ENCODE data around the gene DNAJC16. TPM values are rescaled to one million over a fixed set of nuclear protein-coding genes. Genes with fewer than 3 reads are reported as not detected.

Gene DNAJC16
- total RNA-seq, 1 donor from 2014 or later, result 19.8 TPM

- no peak for DNase-seq (ENCODE audit: low spot score)
Measured at GRCh38 chr1:15538771-15539170, 12.1 kb downstream of the DNAJC16 start.

GRCh38 chr1:15540186-15540585, 13.5 kb downstream of the DNAJC16 start:
- DNase-seq (ENCODE audit: low spot score), result no peak

DNA sequence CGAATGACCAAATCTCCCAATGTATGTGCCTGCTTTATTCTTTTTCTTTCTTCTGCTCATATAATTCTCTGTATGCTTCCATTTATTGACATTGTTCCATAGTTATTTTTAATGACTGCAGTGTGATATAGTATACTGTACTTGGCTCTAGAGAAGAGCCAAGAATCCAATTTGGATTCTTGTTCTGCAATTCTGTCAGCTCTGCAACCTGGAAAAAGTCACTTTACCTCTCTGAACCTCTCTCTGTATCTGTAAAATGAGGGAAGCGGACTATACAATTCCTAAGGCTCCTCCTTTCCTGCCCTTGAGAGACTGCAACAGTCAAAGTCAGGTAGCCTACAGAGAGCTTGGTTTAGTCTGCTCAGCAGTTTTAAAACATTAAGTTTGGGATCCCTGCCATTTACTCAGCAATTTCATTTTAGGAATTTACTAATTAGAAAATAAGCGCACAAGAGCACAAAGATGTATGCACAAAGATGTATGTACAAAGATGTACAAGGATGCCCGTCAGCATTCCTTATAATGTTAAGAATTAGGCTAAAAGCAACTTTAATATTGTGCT, 14.7 kb downstream of the DNAJC16 start:
- no peak for DNase-seq (ENCODE audit: low spot score)

DNA sequence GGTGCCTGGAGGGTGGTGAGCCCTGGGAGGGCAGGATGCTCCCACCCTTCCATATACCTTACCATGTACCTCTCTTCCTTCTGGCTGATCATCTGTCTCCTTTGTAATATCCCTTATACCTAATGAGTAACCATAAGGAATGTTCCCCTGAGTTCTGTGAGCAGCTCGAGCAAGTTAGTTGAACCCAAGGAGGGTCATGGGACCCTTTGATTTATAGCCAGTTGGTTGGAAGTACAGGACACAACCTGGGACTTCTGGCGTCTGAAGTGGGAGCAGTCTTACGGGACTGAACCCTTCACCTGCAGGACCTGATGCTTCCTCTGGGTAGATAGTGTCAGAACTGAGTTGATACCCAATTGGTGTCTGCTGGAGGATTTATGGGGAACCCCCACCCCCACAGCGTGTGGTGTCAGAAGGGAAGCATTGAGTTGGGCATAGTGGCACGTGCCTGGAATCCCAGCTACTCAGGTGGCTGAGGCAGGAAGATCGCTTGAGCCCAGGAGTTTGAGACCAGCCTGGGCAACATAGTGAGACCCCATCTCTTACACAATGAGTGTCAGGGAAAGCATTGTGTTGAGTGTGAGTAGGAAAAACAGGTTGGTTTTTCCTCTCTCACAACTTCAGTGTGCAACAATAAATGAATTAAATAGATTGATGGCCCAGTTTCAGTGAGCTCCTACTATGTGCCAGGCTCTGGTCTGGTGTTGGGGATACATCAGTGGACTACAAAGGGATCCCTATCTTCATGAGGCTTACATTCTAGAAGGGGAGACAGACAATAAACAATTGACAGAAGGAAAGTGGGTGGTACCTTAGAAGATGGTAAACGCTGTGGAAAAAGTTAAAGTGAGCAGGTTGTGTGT, 16.0 kb downstream of the DNAJC16 start:
- no peak for DNase-seq (ENCODE audit: low spot score)

DNA sequence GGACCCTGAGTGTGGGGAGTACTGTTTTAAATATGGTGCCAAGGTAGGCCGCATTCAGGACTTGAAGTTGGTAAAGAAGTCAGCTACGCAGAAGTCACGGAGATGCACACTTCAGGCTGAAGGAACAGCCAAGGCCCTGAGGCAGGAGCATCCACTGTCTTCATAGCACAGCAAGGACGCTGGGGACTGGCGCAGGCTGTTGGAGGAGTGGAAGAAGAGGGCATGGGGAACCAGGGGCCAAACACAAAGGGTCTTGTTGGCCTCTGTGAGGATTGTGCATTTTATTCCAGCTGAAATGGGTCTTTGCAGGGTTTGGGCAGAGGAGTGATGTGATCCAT, 16.6 kb downstream of the DNAJC16 start:
- no peak for DNase-seq (ENCODE audit: low spot score)

DNA sequence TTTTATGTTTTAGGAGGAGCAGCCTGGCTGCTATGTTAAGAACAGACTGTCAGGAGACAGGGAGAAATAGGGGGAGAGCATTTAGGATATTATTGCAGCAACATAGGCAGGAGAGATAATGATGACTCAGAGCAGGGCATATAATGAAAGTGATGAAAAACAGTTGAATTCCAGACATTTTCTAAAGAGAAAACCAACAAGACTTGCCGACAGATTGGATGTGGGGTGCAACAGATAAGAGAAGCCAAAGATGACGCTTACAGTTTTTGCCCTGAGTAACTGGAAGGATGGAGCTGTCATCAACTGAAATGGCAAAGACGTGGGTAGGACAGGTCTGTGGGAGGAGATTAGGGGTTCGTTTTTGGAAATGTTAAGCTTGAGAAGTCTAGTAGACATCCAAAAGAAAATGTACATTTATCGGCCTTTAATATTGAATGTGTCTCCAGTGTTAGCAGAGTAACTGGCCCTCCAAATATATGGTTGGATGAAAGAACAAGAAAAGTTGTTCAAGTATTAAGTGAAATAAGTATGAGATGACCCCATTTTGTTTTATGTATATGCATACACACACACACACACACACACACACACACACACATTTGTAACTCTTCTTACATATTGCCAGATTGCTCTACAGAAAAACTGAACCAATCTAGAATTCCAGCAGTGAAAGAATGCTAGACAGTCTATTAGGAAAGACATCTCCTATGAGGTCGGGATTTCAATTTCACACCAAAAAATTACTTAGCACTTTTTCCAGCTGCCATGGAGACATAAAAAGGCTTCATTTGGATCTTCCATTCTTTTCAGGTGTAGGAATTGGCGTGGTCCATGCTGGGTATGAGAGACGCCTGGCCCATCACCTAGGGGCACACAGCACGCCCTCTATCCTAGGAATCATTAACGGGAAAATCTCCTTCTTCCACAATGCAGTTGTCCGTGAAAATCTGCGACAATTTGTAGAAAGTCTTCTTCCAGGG, 17.2 kb downstream of the DNAJC16 start:
- DNase-seq (ENCODE audit: low spot score), result no peak

- no peak for DNase-seq (ENCODE audit: low spot score)
Measured at GRCh38 chr1:15546641-15547040, 20.0 kb downstream of the DNAJC16 start.

- no peak for DNase-seq (ENCODE audit: low spot score)
Measured at GRCh38 chr1:15550573-15550972, 23.9 kb downstream of the DNAJC16 start.

DNA sequence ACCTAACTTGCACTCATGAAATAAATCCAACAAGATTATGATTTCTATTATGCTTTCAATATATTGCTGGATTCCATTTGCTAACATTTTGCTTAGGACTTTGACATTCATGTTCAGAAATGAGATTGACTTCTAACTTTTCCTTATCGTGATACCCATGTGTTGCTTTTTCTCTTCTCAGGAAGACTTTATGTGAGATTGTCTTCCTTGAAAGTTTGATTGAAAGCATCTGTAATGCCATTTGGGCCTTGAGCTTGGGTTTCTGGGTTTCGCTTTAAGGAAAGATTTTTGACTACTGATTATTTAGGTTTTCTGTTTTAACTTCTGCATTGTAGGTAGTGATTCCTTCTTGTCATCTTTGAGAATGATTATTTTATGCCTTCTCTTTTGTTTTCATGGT, 30.4 kb downstream of the DNAJC16 start:
- DNase-seq (ENCODE audit: low spot score), result no peak

GRCh38 chr1:15557594-15557993, 30.9 kb downstream of the DNAJC16 start:
- no peak for DNase-seq (ENCODE audit: low spot score)

DNA sequence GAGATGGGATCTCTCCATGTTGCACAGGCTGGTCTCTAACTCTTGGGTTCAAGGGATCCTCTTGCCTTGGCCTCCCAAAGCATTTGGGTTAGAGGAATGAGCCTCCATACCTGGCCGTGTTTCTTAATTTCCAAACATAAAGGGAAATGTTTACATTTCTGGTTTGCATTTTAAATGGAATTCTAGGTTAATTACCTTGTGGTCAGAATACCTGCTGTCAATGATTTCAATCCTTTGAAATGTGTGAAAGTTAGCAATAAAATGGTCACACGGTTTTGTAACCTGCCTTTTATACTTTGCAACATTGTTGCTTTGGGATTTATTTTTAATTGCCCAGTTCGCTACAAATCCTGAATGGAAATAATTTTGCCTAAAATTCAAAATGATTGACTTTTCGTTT, 31.9 kb downstream of the DNAJC16 start:
- no peak for DNase-seq (ENCODE audit: low spot score)

DNA sequence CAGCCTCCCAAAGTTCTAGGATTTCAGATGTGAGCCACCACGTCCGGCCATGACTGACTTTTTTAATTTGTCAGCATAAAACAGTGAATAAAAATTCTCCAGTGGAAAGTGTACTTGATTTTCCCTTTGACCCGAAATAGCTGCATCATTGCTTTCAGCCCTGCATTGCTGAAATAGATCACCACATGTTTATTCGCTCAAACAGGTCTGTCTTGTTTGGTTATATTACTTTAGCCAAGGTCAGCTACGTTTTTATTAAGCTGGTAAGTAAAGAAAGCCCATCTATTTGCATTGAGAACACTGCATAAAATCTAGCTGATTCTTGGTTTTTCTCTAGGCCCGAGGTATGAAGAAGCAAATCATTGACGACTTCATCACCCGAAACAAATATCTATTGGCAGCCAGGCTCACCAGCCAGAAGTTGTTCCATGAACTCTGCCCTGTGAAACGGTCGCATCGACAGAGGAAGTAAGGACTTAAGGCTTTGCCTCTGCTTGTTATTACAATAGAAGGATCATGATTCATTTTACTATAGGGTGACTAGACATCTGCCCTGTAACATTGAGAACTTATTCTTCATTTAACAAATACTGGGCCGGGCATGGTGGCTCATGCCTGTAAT, 32.7 kb downstream of the DNAJC16 start:
- DNase-seq (ENCODE audit: low spot score), result no peak

- DNase-seq (ENCODE audit: low spot score), result peak; percentile 60
Measured at GRCh38 chr1:15568387-15569073, 41.9 kb downstream of the DNAJC16 start.

- no peak for DNase-seq (ENCODE audit: low spot score)
Measured at GRCh38 chr1:15570861-15571260, 44.2 kb downstream of the DNAJC16 start.

GRCh38 chr1:15571266-15571665, 44.6 kb downstream of the DNAJC16 start:
- no peak for DNase-seq (ENCODE audit: low spot score)

GRCh38 chr1:15573477-15573876, 46.8 kb downstream of the DNAJC16 start:
- no peak for DNase-seq (ENCODE audit: low spot score)

- no peak for DNase-seq (ENCODE audit: low spot score)
Measured at GRCh38 chr1:15574741-15575140, 48.1 kb downstream of the DNAJC16 start.

DNA sequence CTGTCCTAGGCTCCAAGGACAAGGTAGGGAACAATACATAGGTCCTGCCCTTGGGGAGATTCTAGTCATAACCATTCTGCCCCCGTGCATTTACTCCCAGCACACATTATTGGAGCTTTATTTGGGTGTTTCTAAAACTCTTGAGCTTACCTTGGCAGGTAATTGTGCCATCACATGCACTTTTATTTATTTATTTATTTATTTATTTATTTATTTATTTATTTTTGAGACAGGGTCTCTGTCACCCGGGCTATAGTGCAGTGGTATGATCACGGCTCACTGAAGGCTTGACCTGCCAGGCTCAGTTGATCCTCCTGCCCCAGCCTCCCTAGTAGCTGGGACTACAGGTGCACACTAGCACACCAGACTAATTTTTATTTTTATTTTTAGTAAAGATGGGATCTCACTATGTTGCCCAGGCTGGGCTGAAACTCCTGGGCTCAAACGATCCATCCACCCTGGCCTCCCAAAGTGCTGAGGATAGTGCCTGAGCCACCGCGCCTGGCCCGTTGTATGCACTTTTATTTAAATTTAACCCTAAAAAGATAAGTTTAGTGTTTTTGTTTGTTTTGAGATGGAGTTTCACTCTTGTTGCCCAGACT, 49.0 kb downstream of the DNAJC16 start:
- DNase-seq (ENCODE audit: low spot score), result no peak

DNA sequence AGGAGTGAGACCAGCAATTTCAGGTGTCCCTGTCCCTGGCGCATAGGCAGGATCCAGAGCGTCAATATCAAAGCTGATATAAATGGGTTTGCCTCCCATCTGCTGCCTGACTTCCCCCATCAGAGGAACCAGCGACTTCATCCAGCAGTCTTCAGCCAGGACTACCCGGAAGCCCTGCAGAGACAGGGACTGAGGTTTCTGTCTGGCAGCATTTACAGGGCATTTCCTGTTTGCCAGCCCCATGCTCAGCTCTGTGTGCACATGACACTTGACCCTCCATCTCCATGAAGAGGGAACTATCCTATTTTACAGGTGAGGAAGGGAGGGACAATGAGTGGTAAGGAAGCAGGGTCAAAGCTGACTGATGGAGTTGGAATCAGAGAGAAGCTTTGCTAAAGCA, 51.0 kb downstream of the DNAJC16 start:
- DNase-seq (ENCODE audit: low spot score), result no peak

DNA sequence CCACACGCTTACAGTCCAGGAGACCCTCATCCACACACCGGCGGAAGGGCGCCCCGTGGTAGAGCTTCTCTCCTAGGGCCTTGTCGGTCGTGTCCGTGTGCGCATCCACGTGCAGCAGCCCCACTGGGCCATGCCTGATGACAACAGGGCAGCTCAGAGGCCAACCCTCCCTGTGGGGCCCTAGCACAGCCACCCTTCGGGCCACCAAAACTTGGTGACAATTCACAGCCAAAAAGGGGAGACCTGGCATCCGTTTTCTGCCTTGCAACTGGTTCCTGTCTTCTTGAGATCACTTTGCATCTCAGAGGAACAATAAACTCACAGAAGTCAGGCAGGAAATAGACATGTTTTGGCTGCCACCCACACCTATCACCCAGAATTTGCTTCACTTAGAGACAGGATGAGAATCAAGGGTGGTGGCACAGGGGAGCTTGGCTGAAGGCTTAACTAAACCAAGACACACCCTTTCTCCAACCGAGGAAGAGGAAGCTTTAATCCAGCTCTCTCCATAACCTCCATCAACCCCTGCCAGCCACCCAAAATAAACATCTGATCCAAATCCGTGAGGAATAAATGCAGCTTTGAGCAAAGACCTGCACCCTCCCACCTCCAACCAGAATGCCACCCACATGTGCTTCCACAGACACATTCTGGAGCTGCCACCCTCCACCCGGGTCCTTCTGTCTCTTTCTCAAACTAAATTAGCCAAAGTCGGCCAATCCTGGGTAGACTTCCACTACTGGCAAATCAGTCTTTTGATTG, 52.5 kb downstream of the DNAJC16 start:
- no peak for DNase-seq (ENCODE audit: low spot score)

Measured in mesenteric fat pad (tissue), 1 donor.